NCI-H1694 treated with DMSO at 0.1 percent for 48 hours (cell line): ENCODE data around the gene RBMS1.
"Not testable (repeated sequence)": the region's sequence is repeated elsewhere in the genome, so short reads cannot be mapped to it uniquely, and the experiment has no call there.

Source experiments
- DNase-seq: peaks from one replicate; lab custom pipeline; 2025; lab: John Stamatoyannopoulos, UW

The RBMS1 gene

GRCh38 chr2:160380000-160380570, 113.5 kb downstream of the RBMS1 start:
- no peak for DNase-seq

GRCh38 chr2:160379399-160379798, 114.2 kb downstream of the RBMS1 start:
- no peak for DNase-seq

- DNase-seq: no peak
Measured at GRCh38 chr2:160377204-160377995, 116.2 kb downstream of the RBMS1 start.

GRCh38 chr2:160376576-160376975, 117.0 kb downstream of the RBMS1 start:
- no peak for DNase-seq

GRCh38 chr2:160375802-160376469, 117.7 kb downstream of the RBMS1 start:
- DNase-seq: no peak

GRCh38 chr2:160375037-160375436, 118.6 kb downstream of the RBMS1 start:
- DNase-seq: no peak

GRCh38 chr2:160373666-160374065, 119.9 kb downstream of the RBMS1 start:
- DNase-seq: no peak

GRCh38 chr2:160373263-160373662, 120.3 kb downstream of the RBMS1 start:
- no peak for DNase-seq

- no peak for DNase-seq
Measured at GRCh38 chr2:160372585-160372984, 121.0 kb downstream of the RBMS1 start.

- DNase-seq: no peak
Measured at GRCh38 chr2:160372010-160372356, 121.6 kb downstream of the RBMS1 start.

GRCh38 chr2:160371251-160372009, 122.2 kb downstream of the RBMS1 start:
- DNase-seq: no peak

- no peak for DNase-seq
Measured at GRCh38 chr2:160368988-160369930, 124.3 kb downstream of the RBMS1 start.

- DNase-seq: no peak
Measured at GRCh38 chr2:160367887-160368286, 125.7 kb downstream of the RBMS1 start.

GRCh38 chr2:160367139-160367538, 126.5 kb downstream of the RBMS1 start:
- not testable (repeated sequence) for DNase-seq

GRCh38 chr2:160366474-160366873, 127.1 kb downstream of the RBMS1 start:
- DNase-seq: no peak

GRCh38 chr2:160365716-160366367, 127.8 kb downstream of the RBMS1 start:
- DNase-seq: no peak

GRCh38 chr2:160364364-160364763, 129.2 kb downstream of the RBMS1 start:
- no peak for DNase-seq

GRCh38 chr2:160363961-160364360, 129.6 kb downstream of the RBMS1 start:
- no peak for DNase-seq

GRCh38 chr2:160363055-160363454, 130.6 kb downstream of the RBMS1 start:
- DNase-seq: no peak

- DNase-seq: no peak
Measured at GRCh38 chr2:160362541-160362940, 131.1 kb downstream of the RBMS1 start.

GRCh38 chr2:160362018-160362417, 131.6 kb downstream of the RBMS1 start:
- no peak for DNase-seq
